ENCODE measurements around the gene NDUFB3.

NDUFB3 gene

GRCh38 chr2:201070948-201071478, 788 bp upstream of the NDUFB3 start:
- peak overlapping the region; percentile 88 for H3K27ac ChIP-seq
- no peak for TF ChIP-seq CTCF (IDR thresholded peaks at IDR 0.05)
- no peak for TF ChIP-seq ZFX (IDR thresholded peaks at IDR 0.05; ENCODE audit: borderline replicate concordance)

GRCh38 chr2:201072201-201072530, 365 bp downstream of the NDUFB3 start:
- peak overlapping the region; percentile 88 for H3K27ac ChIP-seq
- TF ChIP-seq ZFX (IDR thresholded peaks at IDR 0.05; ENCODE audit: borderline replicate concordance) (no peak), CTCF (IDR thresholded peaks at IDR 0.05) (no peak)

GRCh38 chr2:201073071-201073470, 1.3 kb downstream of the NDUFB3 start:
- H3K27ac ChIP-seq: peak overlapping the region; percentile 88; the same call in 1 of the 2 replicates
- no peak for TF ChIP-seq ZFX (IDR thresholded peaks at IDR 0.05; ENCODE audit: borderline replicate concordance)
- no peak for TF ChIP-seq CTCF (IDR thresholded peaks at IDR 0.05)

- no peak overlapping the region for H3K27ac ChIP-seq
- no peak for TF ChIP-seq ZFX (IDR thresholded peaks at IDR 0.05; ENCODE audit: borderline replicate concordance)
Measured at GRCh38 chr2:201074996-201075395, 3.2 kb downstream of the NDUFB3 start.

- no peak overlapping the region for H3K27ac ChIP-seq
- TF ChIP-seq ZFX (IDR thresholded peaks at IDR 0.05; ENCODE audit: borderline replicate concordance) (no peak), CTCF (IDR thresholded peaks at IDR 0.05) (no peak)
Measured at GRCh38 chr2:201084863-201085262, 13.1 kb downstream of the NDUFB3 start.

- no peak for TF ChIP-seq ZFX (IDR thresholded peaks at IDR 0.05; ENCODE audit: borderline replicate concordance)
- no peak for TF ChIP-seq CTCF (IDR thresholded peaks at IDR 0.05)
Measured at GRCh38 chr2:201090574-201090973, 18.8 kb downstream of the NDUFB3 start.

GRCh38 chr2:201093573-201093972, 21.8 kb downstream of the NDUFB3 start:
- H3K27ac ChIP-seq: no peak overlapping the region
- no peak for TF ChIP-seq CTCF (IDR thresholded peaks at IDR 0.05)
- no peak for TF ChIP-seq ZFX (IDR thresholded peaks at IDR 0.05; ENCODE audit: borderline replicate concordance)

More at GRCh38 chr2:201090574-201090973, 18.8 kb downstream of the NDUFB3 start:
- H3K27ac ChIP-seq: no peak overlapping the region

- TF ChIP-seq CTCF (IDR thresholded peaks at IDR 0.05) (no peak), ZFX (IDR thresholded peaks at IDR 0.05; ENCODE audit: borderline replicate concordance) (no peak)
Measured at GRCh38 chr2:201100497-201100896, 28.7 kb downstream of the NDUFB3 start.

More at GRCh38 chr2:201100497-201100896, 28.7 kb downstream of the NDUFB3 start:
- H3K27ac ChIP-seq: no peak overlapping the region
